GM19372 (cell line): Measurements from ENCODE around the gene LCE7A.

Experiments
- ATAC-seq: cut with Tn5 transposase; IDR thresholded peaks from one replicate; pipeline ENCODE4 v1.9.1; 2021; ENCODE audit warnings: mild to moderate bottlenecking, low read depth, moderate library complexity; ENCODE audit not compliant: unreplicated experiment

The LCE7A gene

DNA sequence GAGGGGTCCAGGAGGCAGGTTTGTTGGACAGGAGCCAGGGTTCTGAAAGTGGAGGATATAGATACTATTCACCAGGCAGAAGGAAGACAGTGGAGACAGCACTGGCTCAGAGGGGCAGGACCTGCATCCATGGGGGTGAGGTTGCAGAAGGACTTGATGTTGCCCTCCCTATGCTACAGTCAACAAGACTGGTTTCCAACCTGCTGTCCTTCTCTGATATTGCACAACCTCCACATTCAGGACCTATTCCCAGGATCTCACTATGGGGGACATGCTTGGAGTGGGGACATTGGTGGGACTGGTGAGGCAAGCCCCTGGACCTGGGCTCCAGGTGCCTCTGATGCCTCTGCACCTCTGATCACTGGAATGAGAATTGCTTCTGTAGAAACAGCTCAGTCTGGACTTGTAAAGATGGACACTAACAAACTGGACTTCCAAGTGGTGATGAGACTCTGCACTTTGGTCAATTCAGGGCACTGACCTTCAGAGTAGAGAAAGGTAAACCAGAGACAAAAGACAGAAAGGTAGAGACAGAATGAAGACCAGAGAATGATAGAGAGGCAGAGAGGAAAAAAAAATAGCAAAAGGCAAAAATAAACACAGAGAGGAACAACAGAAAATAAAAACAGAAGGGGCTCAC lies 19.9 kb downstream of the LCE7A start:
- no peak for ATAC-seq

DNA sequence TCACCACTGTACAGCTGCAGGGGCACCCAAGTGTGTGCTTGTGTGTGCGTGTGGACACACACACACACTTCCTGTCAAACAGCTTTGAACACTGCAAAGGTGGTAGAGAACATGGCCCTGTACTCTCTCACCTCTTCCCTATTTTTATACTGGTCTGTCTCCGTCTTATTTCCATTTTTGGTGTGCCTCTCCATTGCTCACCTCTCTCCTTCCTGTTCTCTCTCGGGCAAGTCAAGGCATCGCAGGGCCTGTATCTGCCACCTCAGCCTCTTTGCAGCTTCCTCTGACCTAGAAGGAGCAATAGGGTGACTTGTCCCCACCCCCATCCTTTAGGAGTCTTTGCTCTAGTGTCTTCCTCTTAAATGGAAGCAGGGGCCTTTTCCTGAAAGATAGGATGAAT lies 20.5 kb downstream of the LCE7A start:
- ATAC-seq = no peak

DNA sequence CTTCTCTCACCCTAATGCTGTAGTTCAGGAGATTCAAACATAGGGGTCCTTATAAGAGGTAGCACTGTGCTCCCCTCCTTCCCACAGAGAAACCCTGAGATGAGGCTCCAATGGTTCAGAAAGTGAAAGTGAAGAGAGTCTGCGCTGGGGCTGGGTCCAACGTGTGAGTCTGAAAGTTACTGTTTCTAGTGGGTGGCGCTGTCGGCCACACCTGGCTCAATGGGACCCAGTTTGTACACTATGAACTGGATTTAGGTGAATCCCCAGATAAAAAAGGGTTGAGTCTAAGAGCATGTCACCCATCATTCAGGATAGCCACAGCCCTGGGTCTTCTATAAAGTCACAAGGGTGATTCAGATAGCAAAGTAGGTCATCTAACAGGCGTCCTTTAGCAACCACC lies 21.1 kb downstream of the LCE7A start:
- no peak for ATAC-seq

DNA sequence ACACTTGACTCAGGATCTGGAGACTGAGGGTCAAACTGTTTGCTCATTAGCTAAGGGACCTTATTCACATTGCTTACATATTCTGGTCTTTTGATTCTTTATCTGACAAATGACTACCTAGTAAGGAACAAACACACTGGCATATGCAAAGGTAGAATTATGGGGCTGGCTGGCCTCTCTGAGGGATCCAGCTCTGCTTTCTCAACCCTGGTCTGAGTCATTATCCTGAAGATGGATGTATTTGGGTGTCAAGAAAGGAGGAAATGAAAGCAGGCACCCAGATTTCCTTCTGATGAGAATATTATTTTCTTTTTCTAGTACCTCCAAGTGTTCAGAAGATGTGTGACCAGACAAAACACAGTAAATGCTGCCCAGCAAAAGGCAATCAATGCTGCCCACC lies 24.3 kb downstream of the LCE7A start:
- no peak for ATAC-seq

DNA sequence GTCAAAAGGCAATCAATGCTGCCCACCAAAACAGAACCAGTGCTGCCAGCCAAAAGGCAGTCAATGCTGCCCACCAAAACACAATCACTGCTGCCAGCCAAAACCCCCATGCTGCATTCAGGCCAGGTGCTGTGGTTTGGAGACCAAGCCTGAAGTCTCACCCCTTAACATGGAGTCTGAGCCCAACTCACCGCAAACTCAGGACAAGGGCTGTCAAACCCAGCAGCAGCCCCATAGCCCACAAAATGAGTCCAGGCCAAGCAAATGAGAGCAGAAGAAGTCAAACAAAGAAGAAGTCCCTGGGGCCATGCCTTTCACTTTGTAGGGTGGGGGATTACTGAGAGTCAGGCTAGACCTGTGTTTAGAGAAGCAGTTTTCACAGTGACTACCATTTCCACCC lies 24.7 kb downstream of the LCE7A start:
- no peak for ATAC-seq

DNA sequence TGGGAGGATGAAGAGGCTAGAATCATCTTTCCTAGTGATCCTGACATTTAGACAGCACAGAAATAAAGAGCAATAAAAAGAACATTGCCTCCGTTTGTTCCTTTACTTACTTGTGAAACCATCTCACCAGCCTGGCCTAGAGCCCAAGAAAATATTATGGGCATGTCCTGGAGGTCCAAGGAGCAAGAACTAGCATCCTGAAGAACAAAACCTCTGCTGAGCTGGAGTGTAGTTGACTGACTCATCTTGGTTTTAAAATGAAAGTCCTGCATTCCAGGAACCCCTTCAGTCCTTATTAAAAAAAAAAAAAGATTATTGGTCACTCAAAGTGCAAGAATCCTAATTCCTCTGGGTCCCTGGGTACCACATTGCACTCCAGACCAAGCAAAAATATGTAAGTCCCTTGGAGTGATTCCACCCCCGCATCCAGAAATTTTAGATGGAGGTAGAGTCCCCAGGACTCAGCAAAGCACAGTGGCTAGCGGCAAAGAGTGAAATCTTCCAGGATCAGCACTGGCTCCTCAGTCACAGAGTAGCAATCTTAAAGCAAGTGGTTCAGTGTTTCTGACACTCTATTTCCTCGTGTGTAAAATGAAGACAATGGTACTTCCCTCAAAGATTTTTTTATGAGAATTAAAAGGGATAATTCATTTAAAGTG lies 25.3 kb downstream of the LCE7A start:
- ATAC-seq = no peak

DNA sequence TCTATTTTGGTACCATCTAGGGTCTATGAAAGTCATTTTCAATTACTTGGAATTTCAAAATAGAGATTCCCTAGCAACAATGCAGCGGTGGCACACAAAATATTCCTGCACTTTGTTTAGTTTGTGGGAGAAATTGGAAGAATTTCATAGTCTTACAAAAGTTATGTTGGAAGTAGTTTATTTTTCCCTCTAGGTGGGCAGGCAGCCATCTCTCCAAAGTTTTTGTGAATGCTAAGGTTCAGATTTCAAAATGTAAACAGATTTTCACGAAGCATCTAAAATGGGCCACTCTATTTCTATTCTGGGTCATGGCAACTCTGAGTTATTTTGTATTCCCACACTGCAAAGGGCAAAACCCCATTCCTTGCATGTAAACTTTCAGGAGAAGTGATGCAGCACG lies 26.3 kb downstream of the LCE7A start:
- ATAC-seq = no peak

DNA sequence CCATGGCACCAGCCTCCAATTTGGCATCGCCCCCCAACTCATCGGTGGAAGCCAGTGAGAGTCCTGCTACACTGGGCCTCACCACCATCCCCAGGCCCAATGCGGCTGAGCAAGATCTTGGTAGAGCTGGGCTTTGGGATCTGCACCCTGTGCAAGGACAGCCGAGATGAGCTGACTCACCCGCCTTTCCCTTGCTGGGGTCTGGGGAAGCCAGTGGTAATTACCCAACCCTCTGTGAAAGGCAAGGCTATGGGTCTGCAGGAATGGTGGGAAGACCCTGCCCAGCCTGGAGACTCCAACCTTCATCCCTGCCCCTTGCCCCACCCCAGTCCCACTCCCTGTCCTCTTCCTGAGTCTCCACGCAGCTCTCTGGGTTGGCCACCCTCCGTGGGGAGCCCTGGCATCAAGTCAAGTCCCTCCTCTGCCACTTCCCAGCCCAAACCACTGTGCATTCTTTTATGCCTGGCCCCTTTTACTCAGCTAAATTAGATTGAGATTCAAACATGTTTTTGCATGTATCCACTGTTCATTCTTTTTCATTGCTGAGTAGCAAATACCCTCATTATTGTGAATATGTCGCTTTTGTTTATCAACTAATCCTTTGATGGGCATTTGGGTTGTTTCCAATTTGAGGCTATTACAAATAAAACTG lies 27.1 kb downstream of the LCE7A start:
- no peak for ATAC-seq

DNA sequence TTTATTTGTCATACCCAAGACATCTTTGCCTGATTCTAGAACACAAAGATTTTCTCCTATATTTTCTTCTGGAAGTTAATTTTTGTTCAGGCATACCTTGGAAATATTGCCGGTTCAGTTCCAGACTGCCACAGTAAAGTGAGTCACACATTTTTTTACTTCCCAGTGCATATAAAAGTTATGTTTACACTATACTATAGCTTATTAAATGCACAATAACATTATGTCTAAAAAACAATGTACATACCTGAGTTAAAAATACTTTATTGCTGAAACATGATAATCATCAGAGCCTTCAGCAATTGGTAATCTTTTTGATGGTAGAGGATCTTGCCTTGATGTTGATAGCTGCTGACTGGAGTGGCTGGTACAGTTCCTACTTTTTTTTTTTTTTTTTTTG lies 28.3 kb downstream of the LCE7A start:
- no peak for ATAC-seq

DNA sequence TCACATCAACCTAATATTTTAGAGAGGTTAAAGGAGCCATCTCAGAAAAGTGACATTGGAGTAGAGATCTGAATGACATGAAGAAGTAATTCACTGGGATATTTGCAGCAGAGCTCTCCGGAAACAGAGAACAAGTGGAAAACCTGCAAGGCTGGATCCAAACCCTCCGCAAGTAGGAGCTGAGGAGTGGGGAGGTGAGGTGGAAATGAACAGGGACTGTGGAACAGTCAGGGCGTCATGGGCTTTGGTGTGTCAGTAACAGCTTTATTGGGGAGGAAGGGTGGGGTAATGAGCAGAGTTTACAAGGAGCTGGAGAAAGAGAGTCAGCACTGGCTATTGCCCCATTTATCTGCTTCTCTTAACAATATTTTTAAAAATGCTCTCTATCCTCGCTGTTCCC lies 39.2 kb downstream of the LCE7A start:
- no peak for ATAC-seq

DNA sequence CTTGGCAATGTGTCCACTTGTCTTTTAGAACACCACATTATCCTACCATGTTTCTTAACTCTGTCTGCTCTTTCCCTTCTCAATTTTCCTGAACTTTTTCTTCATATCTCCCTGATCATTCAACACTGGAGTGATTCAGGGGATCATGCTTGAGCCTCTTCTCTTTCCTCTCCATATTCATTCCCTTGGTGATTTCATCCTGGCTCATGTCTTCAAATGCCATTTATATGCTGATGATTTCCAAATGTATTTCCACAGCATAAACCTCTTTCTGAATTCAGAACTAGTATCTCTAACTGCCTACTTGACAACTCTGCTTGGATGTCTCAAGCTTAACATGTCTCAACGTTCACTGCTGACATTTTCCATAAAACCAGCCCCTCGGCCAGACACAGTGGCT lies 40.1 kb downstream of the LCE7A start:
- no peak for ATAC-seq

DNA sequence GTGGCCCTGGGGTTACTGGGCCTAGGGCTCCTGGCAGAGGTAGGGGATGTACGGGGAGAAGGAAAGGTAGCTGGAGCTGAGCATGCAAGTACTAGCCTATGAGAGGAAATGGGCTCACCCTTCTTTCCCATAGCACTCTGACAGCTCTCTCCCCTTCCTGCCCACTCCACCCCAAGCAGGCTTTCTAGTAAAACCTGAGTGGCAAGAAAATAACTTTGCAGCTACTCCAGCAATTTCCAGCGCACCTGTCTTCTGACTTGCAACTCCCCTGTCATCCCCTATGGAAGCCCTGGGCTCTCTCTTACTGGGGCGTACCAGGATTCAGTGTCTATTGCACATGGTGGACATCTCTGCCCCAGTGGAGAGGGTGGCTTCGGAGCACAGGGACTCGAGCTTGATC lies 41.8 kb downstream of the LCE7A start:
- ATAC-seq = no peak

DNA sequence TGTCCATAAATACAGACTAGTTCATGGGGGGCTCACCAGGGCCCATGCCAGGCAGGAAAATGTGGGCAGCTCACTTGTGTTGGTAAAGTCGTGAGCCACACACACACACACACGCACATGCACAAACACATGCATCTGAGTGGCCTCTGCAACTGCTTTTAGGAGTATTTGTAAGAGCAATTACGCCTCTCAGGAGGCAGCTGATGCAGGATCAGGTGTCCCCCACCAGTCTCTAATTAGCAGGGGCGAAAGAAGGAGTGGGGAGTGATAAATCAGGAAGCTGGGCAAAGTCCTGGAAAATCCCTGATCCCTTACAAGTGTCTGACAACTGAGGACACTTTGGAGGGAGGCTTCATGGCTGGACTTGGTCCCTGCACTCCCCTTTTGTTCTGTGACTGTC lies 42.8 kb downstream of the LCE7A start:
- ATAC-seq = no peak

DNA sequence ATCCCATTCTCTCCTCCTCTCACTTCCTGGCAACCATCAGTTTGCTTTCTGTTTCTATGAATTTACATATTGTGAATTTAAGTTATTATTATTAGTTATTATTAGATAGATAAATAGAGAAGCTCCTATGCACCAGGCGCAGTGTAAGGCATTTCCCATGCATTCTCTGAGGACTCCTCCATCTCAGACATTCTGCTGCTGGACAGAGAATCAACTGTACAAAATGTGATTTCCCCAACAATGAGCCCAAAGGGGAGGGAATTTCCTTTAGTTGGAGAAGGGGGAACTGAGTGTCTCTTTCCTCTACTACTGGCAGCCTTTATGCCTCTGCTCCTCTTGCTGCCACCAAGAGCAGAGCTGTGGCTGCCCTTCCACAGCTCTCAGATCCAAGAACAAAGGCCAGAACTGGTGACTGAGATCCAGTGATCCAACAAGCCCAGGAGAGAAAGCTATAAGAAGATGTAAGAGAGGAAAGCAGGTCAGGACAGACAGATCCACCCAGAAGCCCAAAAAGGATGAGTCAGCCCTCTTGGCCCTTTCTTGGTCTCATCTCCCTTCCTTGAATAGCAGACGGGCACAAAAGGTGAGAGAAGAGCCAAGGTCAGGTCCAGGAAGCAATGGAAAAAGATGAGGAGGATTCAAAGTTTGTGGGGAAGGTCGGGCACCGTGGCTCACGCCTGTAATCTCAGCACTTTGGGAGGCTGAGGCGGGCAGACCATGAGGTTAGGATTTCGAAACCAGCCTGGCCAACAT lies 45.1 kb downstream of the LCE7A start:
- no peak for ATAC-seq

DNA sequence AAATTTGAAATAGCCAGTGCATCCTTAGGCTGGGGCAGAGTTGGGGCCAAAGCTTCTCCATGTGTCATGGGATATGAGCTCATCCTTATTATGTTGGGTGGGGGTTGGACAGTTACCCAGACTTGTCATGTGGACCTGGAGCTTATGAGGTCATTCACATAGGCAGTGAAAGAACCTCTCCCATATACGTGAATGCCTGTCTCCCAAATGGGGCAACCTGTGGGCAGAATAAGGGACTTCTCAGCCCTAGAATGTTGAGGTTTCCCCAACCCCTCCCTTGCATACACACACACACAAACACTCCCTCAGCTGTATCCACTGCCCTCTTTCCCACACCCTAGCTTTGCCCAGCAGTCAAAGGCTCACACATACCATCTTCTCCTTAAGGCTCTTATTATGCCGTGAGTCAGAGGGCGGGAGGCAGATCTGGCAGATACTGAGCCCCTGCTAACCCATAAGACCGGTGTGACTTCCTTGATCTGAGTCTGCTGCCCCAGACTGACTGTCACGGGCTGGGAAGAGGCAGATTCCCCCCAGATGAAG lies 46.3 kb downstream of the LCE7A start:
- no peak for ATAC-seq

DNA sequence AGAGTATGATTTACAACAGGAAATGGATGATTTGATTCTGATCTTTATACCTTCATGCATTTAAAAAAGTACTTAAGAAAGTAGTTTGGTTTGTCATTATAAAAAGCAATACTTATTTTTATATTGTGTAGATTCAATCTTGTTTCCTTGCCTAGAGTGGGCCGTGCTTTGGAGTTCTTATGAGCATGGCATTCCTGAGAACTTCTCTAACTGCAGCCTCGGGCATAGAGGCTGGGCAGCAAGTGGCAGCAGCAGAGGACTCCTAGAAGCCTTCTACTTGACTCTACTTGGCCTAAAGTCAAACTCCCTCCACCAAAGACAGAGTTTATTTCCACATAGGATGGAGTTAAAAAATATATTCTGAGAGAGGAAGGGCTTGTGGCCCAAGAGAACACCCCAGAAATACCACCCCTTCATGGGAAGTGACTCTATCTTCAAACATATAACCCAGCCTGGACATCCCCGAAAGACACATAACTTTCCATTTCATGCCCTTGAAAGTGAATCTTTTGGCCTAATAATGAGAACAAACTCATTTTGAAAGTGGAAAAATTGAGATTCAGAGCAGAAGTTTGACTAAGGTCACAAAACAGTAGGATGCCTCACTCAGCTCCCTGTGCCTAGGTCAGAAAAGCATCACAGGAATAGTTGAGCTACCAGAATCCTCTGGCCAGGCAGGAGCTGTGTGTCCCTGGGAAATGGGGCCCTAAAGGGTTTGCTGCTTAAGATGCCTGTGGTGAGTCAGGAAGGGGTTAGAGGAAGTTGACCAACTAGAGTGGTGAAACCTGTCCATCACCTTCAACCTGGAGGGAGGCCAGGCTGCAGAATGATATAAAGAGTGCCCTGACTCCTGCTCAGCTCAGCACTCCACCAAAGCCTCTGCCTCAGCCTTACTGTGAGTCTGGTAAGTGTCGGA lies 48.1 kb downstream of the LCE7A start, which contains the start of gene IVL:
IVL (plus strand) TSS at position 861 of the 916 bp plus-strand sequence. CDS start 1,252 bp downstream, outside the sequence.
- ATAC-seq = no peak

DNA sequence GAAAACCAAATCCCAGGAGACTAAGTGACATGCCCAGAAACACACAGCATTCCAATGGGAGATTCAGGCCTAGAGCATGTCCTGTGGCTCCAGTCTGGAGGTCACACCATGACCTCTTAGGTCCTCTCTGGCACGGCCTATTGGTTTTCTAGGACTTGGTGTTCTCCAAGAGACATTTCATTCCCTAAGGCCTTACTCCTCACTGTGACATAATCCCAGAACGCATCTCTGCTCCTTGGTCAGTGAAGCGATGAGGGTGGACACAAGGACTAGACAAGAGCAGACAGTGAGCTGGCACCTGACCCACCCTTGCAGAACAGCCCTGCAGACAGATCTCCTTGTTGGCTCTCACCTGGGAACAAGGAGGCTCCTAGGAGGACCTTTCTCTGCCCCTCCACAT lies 49.4 kb downstream of the LCE7A start:
- ATAC-seq = no peak
